Hematopoietic multipotent progenitor cell treated with erythropoietin and hydrocortisone succinate and interleukin-3 and kit ligand, for 4 days (in vitro differentiated cells): Measurements from ENCODE around the gene SLC35B4.

Experiments used
- DNase-seq: peaks from one replicate; pipeline ENCODE4 v3.0.0-alpha.2; 2015

SLC35B4 gene

DNA sequence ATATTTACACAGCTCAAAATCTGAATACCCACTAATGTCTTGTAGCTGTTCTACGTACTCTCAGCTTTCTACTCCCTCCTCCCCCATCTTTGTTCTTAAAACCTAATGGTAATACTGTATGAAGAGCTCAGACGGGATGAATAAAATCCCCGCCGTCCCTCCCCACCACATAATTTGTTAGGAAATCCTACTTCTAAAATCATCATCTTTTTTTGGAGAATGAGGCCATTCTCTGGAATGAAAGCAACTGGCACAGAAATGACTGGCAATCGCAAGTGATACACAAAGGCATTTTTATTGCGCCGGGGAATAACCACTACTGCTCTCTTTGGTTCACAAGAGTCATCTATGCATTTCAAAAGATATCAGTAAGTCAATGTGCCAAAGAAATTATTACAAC lies 27.3 kb downstream of the SLC35B4 start:
- DNase-seq, result no peak

DNA sequence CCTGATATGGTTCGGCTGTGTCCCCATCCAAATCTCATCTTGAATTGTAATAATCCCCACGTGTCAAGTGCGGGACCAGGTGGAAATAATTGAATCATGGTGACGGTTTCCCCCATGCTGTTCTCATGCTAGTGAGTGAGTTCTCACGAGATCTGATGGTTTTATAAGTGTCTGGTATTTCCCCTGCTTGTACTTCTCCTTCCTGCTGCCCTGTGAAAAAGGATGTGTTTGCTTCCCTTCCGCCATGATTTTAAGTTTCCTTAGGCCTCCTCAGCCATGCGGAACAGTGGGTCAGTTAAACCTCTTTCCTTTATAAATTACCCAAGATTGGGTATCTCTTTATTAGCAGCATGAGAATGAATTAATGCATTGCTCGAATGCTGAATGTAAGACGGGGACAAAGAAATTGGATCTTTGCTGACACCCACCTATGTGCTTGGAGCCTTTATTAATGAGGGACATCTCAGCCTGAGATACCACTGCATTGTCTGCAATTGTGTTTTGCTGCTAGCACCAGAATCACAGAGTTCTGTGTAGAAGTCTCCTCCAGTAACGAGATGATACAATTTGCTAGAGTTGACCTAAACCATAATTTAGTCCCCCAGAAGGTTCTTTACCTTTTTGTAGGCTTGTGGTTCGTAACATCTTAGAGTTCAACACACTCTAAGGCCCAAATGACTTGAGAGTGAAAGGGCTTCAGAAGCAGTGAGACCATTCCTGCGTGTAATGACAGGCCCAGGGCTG lies 28.6 kb downstream of the SLC35B4 start:
- DNase-seq, result no peak

DNA sequence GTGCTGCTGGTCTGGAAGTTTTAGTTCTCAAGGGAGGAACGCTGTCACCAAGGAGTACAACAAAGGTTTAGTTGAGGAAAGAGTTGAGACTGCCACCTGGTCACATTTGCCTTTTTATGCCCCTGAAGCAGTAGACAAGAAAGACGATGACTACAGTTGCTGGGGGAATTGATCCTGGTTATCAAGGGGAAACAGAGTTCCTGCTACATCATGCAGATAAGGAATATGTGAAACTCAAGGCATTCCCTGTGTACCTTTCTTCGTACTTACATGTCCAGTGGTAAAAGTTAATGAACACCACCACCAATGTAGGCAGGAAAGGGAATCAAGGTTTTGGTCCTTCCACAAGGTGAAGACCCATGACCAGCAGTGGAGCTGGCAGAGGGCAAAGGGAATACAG lies 31.8 kb downstream of the SLC35B4 start:
- no peak for DNase-seq

DNA sequence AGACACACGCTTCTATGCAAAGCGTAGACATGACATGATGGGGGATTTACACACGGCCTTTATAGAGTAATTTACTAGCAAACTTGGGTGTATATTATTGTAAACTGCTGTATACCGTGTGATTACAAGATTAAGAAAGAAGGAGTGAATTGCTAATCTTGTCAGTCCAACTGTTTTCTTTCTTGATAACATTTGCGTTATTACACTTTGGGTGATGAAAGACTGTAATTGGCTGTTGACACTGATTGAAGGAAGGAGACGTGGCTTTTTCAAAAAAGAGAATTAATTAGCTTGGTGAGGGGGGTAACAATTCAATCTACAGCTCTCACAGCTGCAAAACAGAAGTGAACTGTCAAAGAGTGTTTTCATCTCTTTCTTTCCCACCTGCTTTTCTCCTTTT lies 32.7 kb downstream of the SLC35B4 start:
- no peak for DNase-seq

DNA sequence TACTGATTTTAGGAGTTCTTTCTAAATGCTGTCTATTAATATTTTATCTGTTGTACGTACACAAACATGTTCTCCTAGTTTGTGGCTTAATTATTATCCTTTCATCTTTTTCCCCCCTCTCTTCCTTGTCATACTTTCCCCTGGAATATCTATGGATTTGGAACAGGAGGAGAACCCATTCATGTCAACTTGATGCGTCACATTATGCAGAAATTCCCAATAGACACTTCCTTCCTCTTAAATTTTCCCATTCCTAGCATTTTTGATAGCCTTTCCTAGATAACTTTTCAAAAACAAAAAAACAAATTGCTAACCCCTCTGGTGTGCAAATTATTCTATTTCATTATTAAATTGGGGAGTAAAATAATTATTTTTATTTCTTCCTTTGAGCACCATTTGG lies 36.2 kb downstream of the SLC35B4 start:
- DNase-seq, result no peak

DNA sequence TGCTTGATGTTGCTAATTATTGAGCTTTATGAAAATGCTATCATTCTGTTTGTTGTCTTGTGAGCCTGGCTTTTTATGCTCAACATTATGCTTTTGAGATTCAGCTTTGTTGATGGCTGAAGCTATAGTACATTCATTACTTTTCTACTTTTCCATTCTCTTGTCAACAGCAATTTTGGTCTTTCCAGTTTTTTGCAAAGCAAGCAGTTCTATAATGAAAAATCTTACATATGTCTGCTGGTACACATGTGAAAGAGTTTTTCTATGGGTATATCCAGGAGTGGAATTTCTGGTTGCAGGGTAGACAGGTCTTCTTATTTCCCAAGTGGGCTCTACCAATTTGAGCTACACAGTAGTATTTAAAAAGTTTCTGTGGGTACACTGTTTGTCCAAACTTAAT lies 36.8 kb downstream of the SLC35B4 start:
- DNase-seq, result no peak

DNA sequence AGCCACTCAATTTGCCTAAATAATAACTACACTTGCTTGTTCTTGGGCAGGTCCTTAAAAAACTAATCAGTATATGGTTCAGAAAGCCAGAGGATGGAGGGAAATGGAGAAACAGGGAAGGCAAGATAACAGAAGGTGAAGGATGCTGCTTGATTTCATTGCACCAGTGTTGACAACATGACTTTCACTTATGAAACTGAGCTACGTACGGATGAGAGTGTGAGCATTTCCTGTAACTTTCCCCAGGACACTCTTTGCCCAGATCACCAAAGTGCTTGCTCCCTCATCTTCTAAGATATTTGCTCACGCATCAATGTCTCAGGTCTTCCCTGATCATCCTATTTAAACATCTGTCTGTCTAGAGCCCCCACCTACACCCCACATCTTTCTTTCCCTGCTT lies 37.4 kb downstream of the SLC35B4 start:
- no peak for DNase-seq

DNA sequence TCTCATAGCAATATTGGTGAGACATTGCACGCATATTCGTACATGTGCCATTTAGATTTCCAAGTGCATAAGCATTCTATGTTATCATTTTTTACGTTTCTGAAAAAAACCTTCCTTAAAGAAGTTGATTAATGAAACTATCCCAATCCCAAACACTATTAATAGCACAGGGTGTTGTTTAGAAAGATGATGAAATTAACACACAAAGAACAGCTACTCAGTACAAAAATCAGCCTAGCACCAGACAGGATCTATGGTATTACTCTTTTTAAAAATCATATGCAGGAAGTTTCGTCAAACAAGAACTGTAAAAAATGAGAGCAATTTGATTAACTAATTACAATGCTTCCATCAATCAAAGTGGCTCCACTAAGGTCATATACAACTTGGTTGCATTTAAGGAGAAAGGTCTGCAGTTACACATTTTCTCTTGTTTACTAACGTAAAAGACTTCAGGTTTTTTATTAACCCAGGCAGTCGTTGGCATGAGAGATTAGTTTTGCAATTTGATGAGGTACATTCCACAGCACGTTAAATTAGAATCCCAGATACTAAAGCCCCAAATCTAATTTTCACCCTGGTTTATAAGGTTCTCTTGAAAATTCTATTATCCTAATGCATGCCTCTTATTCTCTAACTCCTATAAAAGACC lies 38.1 kb downstream of the SLC35B4 start:
- DNase-seq, result no peak

DNA sequence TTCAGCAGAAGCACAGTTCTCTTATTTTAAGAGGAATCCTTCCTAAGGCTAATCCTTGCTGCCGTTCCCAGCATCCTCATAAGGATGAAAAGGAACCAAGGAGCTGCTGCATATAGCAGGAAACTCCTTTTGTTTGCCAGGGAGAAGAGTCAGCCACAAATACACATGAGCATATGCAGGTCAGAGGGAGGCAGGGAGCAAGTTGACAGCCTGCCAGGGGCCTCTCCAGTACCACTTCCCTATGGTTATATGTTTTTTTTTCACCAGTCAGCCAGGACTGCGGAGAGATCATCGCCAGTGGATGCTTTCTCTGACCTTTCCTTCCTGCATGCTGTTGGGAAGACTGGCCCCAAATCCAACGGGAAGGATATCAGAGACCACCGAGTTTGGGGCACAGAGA lies 39.8 kb downstream of the SLC35B4 start:
- DNase-seq, result no peak

DNA sequence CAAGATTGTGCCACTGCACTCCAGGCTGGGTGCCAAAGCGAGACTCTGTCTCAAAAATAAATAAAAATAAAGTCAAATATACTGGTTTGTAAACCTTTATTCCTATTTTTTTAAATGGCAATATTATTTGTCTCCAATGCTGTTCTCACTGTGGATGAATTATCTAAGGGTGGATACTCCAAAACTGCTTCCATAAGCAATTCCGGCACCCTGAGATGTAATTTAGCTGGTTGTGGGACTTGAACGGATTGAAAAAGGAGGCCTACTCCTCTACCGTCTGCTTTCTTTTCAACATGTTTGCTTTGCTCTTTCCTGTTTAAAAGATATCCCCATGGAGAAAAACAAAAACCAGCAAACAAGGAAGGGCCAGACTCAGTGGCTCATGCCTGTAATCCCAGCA lies 54.4 kb downstream of the SLC35B4 start:
- DNase-seq, result no peak

DNA sequence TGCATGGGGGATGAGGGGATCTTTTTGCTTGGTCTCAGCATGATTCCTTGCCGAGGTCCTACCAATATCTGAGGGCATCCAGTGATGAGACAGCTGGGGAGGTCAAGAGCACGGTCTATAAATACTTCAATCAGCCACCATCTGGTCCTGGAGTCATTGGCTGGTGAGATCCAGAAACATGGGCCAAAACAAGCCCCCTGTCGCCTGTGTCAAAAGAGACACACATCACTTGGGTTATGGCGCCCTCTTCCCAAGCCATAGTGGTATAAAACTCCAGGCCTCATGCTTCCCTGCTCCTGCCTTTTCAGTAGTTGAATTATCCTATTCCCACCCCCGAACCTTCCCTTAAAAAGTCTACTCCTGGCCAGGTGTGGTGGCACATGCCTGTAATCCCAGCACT lies 60.9 kb downstream of the SLC35B4 start:
- no peak for DNase-seq

DNA sequence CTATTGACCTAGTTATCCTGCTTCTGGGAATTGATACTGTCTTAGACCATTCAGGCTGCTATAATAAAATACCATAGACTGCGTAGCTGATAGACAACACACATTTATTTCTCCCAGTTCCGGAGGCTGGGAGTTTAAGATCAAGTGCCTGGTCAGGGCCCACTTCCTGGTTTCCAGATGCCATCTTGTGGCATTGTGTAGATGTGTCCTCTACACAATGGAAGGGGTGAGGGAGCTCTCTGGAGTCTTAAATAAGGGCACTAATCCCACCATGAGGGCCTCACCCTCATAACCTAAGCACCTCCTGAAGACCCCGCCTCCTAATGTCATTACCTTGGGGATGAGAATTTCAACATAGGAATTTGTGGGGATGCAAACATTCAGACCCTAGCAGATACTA lies 62.4 kb downstream of the SLC35B4 start:
- DNase-seq, result peak; percentile 8

DNA sequence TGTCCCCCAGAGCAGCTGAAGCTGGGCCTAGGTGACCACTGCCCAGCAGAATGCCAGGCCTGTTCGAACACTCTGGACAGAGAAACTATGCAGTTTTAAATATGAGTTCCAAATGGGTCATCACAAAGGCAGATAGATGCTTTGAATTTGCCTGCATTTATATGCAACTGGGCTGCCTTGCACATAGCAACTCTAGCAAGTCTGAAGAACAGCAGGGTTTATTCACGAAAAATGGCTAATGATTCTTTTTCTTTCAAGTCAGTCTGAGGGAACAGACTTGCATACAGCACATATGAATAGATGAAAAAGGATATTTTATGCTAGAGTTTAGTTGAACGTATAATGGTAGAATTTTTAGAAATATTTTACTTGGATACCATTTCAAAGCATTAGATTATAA lies 68.5 kb downstream of the SLC35B4 start:
- no peak for DNase-seq

DNA sequence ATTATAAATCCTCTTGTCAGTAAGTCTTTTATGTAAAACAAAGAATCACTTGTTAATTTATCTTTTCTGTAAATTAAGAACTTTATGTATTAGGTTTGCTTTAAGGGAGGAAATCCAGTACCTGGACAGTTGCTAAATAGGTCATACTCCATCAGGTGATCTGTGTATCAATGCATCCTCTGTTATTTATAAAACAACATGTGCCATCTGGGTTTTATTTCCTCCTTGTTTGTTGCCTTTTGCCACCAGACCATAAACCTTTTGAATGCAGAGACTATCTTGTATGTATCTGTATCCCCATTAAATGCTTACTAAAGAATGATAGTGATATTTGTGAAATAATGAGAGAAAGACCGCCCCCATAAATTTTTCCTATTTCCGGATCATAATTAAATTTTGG lies 70.0 kb downstream of the SLC35B4 start:
- no peak for DNase-seq

DNA sequence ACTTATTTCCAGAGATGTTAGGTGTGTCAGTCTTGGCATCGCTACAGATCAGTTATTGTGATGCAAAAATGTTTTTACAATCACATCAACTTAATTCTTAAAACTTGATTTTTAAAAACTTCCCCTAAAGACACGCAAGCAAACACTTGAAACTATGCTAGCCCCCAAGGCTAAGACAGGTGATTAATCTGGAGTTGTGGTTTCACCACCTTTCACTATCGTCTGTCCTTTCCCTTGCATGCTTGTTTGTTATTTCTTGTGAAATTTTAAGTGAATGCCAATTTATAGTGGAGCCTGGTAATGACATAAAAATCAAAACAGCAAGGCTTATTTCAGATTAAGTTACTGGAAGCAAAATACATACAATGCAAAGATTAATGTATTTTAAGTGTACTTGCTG lies 70.4 kb downstream of the SLC35B4 start:
- DNase-seq, result no peak

DNA sequence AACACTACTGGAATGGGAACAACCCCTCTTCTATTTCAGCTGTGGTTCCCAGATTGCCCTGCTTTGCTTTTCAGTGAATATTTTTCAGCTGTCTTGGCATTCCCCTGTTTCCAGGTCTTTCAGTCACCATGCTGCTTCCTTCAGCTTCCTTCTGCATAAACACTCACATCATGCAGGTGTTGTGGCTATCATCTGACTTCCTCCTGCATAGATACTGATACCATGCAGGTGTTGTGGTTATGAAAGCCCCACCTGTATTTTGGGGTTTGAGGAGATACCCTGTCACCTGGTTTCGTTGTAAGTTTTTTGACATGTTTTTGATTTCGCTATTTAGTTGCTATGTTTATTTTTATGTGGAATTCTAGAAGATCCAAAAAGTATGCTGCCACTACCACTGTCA lies 71.5 kb downstream of the SLC35B4 start:
- no peak for DNase-seq
